NCI-H524 (cell line): ENCODE data around the gene FAM209A.
A peak's percentile ranks its signal among the peaks of the same experiment; 100 is the strongest.
"Not testable (repeated sequence)": the region's sequence is repeated elsewhere in the genome, so short reads cannot be mapped to it uniquely, and the experiment has no call there.

Experiments
- DNase-seq, 2 experiments: peaks; one replicate each; lab custom pipeline; 2025; lab: John Stamatoyannopoulos, UW

FAM209A gene

GRCh38 chr20:56540415-56540814 is 15.9 kb downstream of the FAM209A start:
- no peak for DNase-seq

DNA sequence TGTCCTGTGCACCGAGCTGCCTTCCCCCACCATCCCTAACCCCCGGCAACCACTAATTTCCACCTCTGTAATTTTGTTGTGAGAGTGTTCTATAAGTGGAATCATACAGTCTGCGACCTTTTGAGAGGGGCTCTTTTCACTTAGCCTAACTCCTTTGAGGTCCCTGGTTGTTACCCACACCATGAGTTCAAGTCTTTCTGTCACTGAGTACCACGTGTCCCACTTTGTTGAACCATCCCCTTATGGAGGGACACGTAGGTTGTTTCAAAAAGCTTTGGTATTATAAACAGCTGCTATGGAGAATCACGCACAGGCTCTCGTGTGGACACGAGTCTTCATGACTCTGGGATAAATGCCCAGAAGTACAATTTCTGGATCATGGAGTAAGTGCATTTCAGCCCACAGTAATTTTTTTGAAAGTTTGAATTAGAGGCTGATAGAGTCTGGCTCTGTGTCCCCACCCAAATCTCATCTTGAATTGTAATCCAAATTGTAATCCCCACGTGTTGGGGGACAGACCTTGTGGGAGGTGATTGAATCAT is 18.0 kb downstream of the FAM209A start:
- DNase-seq, result no peak

DNA sequence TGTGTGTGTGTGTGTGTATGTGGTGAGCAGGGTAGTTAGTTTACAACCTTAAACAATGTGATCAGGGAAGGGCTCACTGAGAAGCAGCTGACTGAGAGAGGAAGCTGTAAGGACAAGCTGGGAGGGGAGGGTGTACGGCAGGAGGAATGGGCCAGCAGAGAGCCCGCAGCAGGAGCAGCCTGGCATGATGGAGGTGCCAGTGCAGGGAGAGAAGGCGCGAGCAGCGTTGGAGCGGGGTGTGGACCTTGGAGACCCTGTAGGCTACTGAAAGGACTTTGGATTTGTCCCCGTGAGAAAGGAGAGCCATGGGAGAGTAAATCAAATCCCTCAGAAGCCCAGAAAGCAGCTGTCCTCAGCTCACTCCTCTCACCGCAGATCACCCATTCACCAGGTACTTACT is 27.0 kb downstream of the FAM209A start:
- no peak for DNase-seq

DNA sequence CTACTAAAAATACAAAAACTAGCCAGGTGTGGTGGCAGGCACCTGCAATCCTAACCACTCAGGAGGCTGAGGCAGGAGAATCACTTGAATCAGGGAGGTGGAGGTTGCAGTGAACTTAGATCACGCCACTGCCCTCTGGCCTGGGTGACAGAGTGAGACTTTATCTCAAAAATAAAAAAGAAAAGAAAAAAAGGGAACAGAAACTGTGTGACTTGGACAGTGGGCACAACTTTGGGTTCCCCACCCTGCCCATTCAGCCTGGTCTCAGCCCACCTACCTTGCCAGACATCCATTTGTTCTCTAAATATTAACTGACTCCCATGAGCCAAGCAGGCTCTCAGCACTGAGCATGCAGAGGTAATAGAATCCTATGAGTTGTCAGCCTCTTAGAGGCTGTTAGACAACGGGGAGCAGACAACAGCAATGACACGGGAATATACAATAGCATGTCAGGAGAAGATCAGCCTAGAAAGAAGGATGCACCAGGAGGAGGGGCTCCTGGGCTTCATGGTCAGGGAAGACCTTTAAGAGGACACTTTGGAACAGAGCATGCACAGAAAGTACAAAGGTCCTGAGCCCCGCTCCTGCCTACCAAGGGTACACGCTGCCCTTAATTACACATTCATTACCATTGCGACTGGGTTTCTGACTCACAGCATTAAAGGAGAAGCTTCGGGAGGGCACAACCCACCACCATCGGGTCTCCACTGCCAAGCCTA is 28.5 kb downstream of the FAM209A start:
- no peak for DNase-seq

DNA sequence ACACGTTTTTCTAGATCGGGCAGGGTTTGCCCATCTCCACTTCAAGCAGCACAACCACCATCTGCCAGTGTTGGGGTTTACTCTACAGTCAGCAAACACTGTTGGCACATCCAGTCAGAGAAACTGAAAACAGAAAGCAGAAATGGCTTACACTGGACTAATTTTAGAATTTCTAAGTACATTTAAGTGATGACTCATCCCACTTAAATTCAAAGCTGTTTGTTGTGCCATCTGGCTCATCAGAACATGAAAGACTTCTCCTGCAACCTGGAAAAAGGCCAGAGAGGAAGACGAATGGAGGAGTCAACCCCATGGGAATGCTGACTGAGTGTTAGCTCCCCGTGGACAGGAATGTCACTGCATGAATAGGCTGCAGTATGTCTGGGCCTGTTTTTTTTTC is 30.3 kb downstream of the FAM209A start:
- peak; percentile 96 to 98 for DNase-seq

DNA sequence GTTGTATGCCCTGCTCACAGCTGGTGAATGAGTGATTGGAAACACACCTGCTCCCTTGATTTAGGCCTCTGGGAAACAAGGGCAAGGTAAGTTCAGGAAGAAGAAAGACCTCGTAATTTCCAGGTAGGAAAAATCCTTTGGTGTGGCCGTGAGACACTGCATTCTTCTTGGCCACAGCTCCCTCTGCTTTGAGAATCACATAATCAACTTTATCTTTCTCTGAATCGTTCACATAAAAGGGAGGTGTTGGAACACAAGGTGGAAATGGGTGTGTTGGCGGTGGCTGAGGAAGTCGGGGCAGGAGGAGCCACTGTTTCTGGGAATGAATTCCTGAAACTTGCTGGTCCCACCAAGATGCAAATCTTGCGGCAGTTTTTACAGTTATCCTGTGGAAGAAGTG is 34.4 kb downstream of the FAM209A start:
- no peak for DNase-seq

GRCh38 chr20:56564526-56564925 is 40.0 kb downstream of the FAM209A start:
- not testable (repeated sequence) for DNase-seq

DNA sequence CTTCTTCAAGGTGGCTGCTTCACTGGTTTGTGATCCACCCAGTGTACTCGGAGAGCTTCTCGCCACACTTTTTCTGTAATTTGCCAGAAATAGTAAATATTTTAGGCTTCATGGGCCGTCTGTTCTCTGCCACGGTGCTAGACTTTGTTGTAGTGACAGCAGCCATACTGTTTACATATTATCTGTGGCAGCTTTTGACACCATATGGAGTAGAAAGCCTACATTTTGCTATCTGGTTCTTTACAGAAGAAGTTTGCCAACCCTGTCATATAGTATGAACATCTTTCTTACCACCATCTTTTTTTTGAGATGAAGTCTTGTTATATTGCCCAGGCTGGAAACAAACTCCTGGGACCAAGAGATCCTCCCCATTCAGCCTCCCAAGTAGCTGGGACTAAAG is 41.0 kb downstream of the FAM209A start:
- no peak for DNase-seq

DNA sequence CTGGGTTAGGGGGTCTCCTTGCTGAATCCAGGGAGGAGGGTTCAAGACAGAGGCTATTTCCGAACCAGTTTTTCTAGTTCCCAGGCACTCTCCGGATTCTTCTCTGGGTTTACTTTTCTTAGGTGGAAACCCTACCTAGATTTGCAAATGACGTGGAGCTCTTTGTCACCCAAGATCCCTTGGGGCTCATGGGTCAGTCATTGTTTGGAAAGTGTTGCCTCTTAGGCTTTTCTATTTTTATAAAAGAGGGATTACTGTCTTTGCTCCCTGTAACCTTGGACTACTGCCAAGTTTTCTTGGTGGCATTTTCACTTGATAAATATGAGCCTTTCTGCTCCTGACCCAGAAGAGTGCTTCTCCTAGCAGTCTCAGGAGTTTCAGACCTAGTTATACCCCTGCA is 42.1 kb downstream of the FAM209A start:
- DNase-seq, result peak in 1 of 2 experiments; percentile 55

DNA sequence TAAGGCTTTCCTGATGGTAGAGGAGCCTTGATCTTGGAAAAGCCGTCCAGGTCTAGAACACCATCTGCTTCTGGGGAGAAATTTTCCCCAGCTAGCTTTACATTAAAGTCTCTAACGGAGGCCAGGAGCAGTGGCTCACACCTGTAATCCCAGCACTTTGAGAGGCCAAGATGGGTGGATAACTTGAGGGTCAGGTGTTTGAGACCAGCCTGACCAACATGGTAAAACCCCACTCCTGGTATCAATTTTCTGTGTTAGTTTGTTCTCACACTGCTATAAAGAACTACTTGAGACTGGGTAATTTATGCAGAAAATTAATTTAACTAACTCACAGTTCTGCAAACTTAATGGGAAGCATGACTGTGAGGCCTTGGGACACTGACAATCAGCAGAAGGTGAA is 46.3 kb downstream of the FAM209A start:
- DNase-seq, result no peak

GRCh38 chr20:56572172-56572571 is 47.6 kb downstream of the FAM209A start:
- no peak for DNase-seq

DNA sequence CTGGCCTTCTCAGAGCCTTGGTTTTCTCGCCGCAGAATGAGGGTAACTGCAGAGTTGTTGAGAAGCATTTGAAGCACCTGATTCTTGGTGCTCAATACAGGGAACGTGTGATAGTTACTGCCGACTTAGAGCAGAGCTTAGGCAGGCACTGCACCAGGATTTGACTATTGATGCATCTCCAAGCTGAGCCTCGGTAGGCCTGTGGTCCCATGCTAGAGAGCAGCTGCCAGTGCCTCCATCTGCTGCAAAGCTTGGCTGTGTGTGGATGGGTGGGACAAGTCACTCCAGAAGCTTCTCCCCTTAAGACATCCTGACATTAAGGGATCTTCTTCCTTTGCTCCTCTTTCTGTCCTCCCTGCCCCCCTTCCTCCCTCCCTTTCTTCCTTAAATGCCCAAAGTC is 49.4 kb downstream of the FAM209A start:
- DNase-seq, result peak in 1 of 2 experiments; percentile 46

DNA sequence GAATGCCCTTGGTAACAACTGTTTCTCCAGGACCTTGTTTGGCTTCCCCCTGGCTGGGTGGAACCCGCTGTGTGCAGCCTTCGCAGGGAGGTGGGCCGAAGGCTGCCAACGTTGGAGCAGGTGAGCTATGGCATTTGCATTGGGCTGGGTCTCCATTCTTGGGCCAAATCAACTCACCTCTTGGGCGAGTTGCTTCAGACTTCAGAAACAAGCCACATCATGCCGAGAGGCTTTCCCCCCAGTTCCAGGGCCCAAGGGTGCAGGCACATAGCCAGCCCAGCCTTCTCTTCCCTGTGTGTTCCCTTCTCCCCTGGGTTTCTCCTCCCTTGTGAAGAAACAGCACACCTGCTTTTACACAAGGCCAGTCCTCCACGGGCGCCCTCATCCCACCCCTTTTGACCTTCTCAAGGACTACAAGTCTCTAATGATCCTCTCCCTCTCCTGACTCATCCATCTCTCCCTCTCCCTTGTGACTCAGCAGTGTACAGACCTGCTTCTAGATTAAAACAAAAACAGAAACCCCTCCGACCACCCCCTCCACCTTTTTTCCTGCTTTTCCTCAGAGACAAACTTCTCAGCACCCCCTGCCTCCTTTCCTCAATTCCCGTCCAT is 50.1 kb downstream of the FAM209A start:
- DNase-seq, result no peak

- DNase-seq, result no peak
Measured at GRCh38 chr20:56575157-56575556, 50.6 kb downstream of the FAM209A start.
